RPMI8226 (cell line): Measurements from ENCODE around the gene CNKSR3.

ENCODE experiments used
- DNase-seq: peaks from one replicate; pipeline ENCODE4 v3.0.0-alpha.2; 2015

The CNKSR3 gene

GRCh38 chr6:154478021-154478700, 32.3 kb downstream of the CNKSR3 start:
- no peak for DNase-seq

GRCh38 chr6:154476494-154476893, 34.0 kb downstream of the CNKSR3 start:
- DNase-seq, result no peak

GRCh38 chr6:154474648-154475428, 35.6 kb downstream of the CNKSR3 start:
- DNase-seq, result peak; percentile 44

GRCh38 chr6:154473324-154473723, 37.2 kb downstream of the CNKSR3 start:
- no peak for DNase-seq

GRCh38 chr6:154471609-154472362, 38.7 kb downstream of the CNKSR3 start:
- peak; percentile 36 for DNase-seq

GRCh38 chr6:154469306-154469935, 41.1 kb downstream of the CNKSR3 start:
- DNase-seq, result no peak

- DNase-seq, result no peak
Observed at GRCh38 chr6:154468760-154469159, 41.7 kb downstream of the CNKSR3 start.

- no peak for DNase-seq
Observed at GRCh38 chr6:154466971-154467679, 43.4 kb downstream of the CNKSR3 start.

- DNase-seq, result no peak
Observed at GRCh38 chr6:154466139-154466538, 44.3 kb downstream of the CNKSR3 start.

GRCh38 chr6:154463573-154464419, 46.7 kb downstream of the CNKSR3 start:
- no peak for DNase-seq

- DNase-seq, result peak; percentile 41
Observed at GRCh38 chr6:154462425-154462824, 48.1 kb downstream of the CNKSR3 start.

- no peak for DNase-seq
Observed at GRCh38 chr6:154461348-154461747, 49.1 kb downstream of the CNKSR3 start.

GRCh38 chr6:154460306-154461071, 50.0 kb downstream of the CNKSR3 start:
- no peak for DNase-seq

GRCh38 chr6:154459513-154459912, 51.0 kb downstream of the CNKSR3 start:
- no peak for DNase-seq

GRCh38 chr6:154458565-154459470, 51.7 kb downstream of the CNKSR3 start:
- no peak for DNase-seq

- peak; percentile 28 for DNase-seq
Observed at GRCh38 chr6:154457881-154458284, 52.6 kb downstream of the CNKSR3 start.

- DNase-seq, result no peak
Observed at GRCh38 chr6:154457046-154457713, 53.3 kb downstream of the CNKSR3 start.

- DNase-seq, result no peak
Observed at GRCh38 chr6:154453329-154453728, 57.2 kb downstream of the CNKSR3 start.

- DNase-seq, result no peak
Observed at GRCh38 chr6:154450498-154450897, 60.0 kb downstream of the CNKSR3 start.
